ENCODE results near the gene GALT. TPM values are rescaled to one million over a fixed set of nuclear protein-coding genes. Genes with fewer than 3 reads are reported as not detected.

Gene GALT
- total RNA-seq, 2 donors from 2014 or later: 49.6 to 50.5 TPM

DNA sequence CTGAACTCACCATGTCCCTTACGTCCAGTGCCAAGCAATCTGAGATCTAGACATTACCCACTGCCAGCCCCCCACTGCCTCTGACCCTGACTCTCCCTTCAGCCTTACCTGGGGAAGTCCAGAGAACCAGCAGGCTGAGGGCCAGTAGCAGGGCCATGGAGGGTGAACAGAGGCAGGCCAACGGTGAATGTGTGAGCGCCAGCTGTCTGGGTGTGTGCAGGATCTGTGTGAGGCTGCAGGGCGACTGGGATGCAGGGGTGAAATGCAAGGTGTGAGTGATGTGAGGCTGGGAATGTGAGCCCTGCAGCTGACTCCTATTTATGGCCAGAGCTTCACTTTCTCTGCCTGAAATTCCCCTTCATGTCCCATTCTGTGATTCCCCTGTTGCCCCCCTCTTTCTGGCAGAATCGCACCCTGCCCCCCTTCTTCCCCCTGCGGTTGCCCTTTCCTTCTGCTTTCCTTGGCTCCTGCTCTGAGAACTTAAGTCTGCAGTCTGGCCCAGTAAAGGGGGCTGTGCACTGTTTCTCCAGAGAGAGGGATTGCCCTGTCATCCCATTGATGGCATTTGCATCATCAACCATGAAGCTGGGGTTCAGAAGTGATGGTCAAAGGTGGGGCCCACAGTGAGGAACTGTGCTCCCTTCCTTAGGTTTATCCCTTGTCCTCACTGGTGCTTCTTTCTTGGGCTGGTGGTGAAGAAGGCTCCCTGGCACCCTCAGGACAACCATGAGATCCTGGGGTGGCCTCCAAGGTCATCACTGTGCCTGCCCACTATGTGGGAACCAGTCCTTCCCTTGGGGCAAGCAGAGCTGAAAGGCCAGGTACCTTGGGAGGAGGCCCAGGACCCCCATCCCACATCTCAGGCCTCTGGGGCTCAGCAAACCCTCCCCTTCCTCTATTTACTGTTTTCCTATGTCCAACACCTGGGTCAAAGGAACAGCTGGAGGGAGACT is 44.8 kb downstream of the GALT start, which contains the start of gene CCL19:
Gene CCL19 (minus strand): TSS at position 294 of the 953 bp plus-strand sequence. CDS start 137 bp downstream, at position 157.
- intact Hi-C loops (cut with DNase I, micrococcal nuclease): no loop called here
- no peak for DNase-seq
- ATAC-seq: no peak

DNA sequence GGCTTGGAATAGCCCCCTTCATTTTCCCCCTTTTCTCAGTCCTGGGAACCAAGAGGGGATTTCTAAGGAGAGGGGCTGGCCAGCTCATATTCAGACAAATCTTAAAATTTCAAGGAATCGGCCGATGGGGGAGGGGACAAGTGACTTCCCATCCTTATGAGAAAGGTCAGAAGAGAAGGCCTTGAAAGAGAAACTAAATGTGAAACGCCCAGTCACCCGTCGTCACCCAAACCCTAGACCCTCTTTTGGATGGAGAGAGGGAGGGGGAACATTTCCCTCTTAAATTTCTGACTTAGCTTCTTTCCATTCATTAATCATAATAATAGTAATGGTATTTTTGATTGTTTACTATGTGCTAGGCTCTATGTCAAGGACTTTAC is 45.5 kb downstream of the GALT start:
- DNase-seq (no peak), ATAC-seq (no peak)
- intact Hi-C loops (cut with DNase I, micrococcal nuclease): no loop called here

DNA sequence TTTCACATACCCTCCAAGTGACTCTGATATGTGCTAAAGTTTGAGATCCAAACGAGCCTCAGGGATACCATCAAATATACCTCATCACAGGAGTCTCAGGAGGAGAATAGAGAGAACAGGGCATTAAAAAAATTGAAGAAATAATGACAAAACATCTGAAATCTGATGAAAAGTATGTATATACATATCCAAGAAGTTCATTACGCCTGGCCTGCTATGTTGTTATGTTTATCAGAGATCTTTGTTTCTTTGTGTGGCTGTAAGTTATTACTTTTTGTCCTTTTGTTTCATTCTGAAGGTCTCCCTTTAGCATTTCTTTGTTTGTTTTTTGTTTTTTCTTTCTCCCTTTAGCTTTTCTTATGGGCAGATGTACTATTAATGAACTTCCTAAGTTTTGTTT is 47.1 kb downstream of the GALT start:
- DNase-seq (no peak), ATAC-seq (no peak)
- intact Hi-C loops (cut with DNase I, micrococcal nuclease): no loop called here

DNA sequence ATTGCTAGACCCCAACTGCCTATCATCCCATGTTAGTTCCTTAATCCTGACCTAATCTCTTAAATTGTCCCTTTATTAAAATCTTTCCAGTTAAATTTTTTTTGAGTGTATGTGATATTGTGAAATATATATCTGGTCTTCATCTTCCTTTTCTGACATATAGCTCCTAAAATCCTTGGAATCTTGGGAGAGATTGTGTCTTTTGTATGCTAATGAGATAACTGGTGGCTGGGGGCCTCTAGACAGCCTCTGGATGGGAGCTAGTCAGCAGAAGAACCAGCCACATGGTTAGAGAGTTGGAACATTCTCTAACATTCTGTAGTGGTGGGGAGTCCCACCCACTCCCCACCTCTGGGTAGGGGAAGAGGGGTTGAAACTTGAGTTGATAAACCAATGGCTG is 48.3 kb downstream of the GALT start:
- intact Hi-C loops (cut with DNase I, micrococcal nuclease): no loop called here
- DNase-seq (no peak), ATAC-seq (no peak)

Other genes starting within 250 kb of the GALT start
- 1 to 10 TPM; 6.8 to 7.2 TPM for gene FAM219A, start 188.1 kb upstream of the GALT start, total RNA-seq
- gene DNAI1, start 187.9 kb upstream of the GALT start, total RNA-seq: not detected
- gene ENHO, start 123.7 kb upstream of the GALT start, total RNA-seq: 1 to 10 TPM in 1 of 2 donors, under 1 TPM in 1; 0.89 to 2.3 TPM
- gene CNTFR, start 57.0 kb upstream of the GALT start, total RNA-seq: 10 to 100 TPM in 1 of 2 donors, 1 to 10 TPM in 1; 6.4 to 13.1 TPM
- gene RPP25L, start 34.6 kb upstream of the GALT start, total RNA-seq: 10 to 100 TPM; 36.4 to 40.7 TPM
- gene DCTN3, start 26.2 kb upstream of the GALT start, total RNA-seq: 10 to 100 TPM; 53.7 to 59.4 TPM
- not detected for gene ARID3C, start 17.6 kb upstream of the GALT start, total RNA-seq
- gene SIGMAR1, start 8.9 kb upstream of the GALT start, total RNA-seq: 10 to 100 TPM; 47.7 to 58.4 TPM
- 10 to 100 TPM; 18.6 to 22.4 TPM for gene IL11RA, start 5.5 kb downstream of the GALT start, total RNA-seq
- gene CCL27, start 16.0 kb downstream of the GALT start, total RNA-seq: not detected
- gene CCL19, start 44.6 kb downstream of the GALT start, total RNA-seq: 1 to 10 TPM in 1 of 2 donors, not detected in 1; 2.6 TPM
- 10 to 100 TPM; 27.0 to 27.5 TPM for gene CCL21, start 63.5 kb downstream of the GALT start, total RNA-seq

Measured in left colon (tissue), 2 donors.